SK-N-SH (cell line): ENCODE results near the gene TMEM266. TPM values are rescaled to one million over a fixed set of nuclear protein-coding genes. Genes with fewer than 3 reads are reported as not detected.

Source experiments
- CTCF ChIA-PET: fragments of 300-600, 350-600 bp; formaldehyde crosslinking; extraction: SDS; loops from one replicate; lab custom pipeline; 2021; lab: Yijun Ruan, JAX
- POLR2A ChIA-PET: fragments of 350-600 bp; sonication (Branson Sonifier 250); formaldehyde crosslinking; extraction: SDS; loops from one replicate; lab custom pipeline; 2020; ENCODE audit warnings: antibody characterized with exemption, inconsistent platforms; lab: Yijun Ruan, JAX
- DNase-seq: peaks from one replicate; pipeline ENCODE4 v3.0.0; 2012
- H2AFZ ChIP-seq: fragments of 200-600 bp; sonication (generic); 2 replicates; pipeline ENCODE4 v1.8.1; 2016; ENCODE audit warnings: antibody characterized with exemption, mild to moderate bottlenecking, low read depth
- H3F3A ChIP-seq: fragments of 200-600 bp; sonication (generic); replicated peaks from 2 replicates; pipeline ENCODE3; 2016; ENCODE audit warnings: antibody characterized with exemption, mild to moderate bottlenecking; ENCODE audit not compliant: insufficient read depth
- H3K27ac ChIP-seq, 2 experiments: fragments of 200-500 bp in 1 of 2; fragments of 200-600 bp in 1 of 2; sonication (Bioruptor generic) in 1 of 2; sonication (generic), shearing (Covaris generic) in 1 of 2; 2 replicates each; pipeline versions ENCODE4 v1.5.1 to v1.6.1; 2014 to 2016; ENCODE audit warnings: low read depth in 2 of 2, inconsistent platforms in 1 of 2, low read length in 1 of 2, mild to moderate bottlenecking in 1 of 2, mixed read lengths in 1 of 2
- H3K27me3 ChIP-seq: fragments of 200-600 bp; sonication (generic), shearing (Covaris generic); 2 replicates; pipeline ENCODE4 v1.6.1; 2016; ENCODE audit warnings: mixed run types; ENCODE audit not compliant: insufficient read depth
- H3K36me3 ChIP-seq, 2 experiments: fragments of 200-500 bp in 1 of 2; fragments of 200-600 bp in 1 of 2; sonication (Bioruptor generic) in 1 of 2; sonication (generic) in 1 of 2; replicated peaks in 1 of 2; 2 replicates each; pipeline versions ENCODE3 to v1.5.1; 2014 to 2016; ENCODE audit warnings: low read length in 1 of 2, mild to moderate bottlenecking in 1 of 2; ENCODE audit not compliant: insufficient read depth in 2 of 2, control insufficient read depth in 1 of 2
- H3K4me1 ChIP-seq, 2 experiments: fragments of 200-500 bp in 1 of 2; fragments of 200-600 bp in 1 of 2; sonication (Bioruptor generic) in 1 of 2; sonication (generic), shearing (Covaris generic) in 1 of 2; 2 replicates each; pipeline versions ENCODE4 v1.5.1 to v1.6.1; 2014 to 2016; ENCODE audit warnings: low read depth in 1 of 2, low read length in 1 of 2, mixed run types in 1 of 2; ENCODE audit not compliant: insufficient read depth in 2 of 2, control insufficient read depth in 1 of 2
- H3K4me2 ChIP-seq: fragments of 200-600 bp; sonication (generic), shearing (Covaris generic); 2 replicates; pipeline ENCODE4 v1.6.1; 2017; ENCODE audit warnings: mixed run types
- H3K4me3 ChIP-seq, 2 experiments: fragments of 200-500 bp in 1 of 2; fragments of 200-600 bp in 1 of 2; sonication (Bioruptor generic) in 1 of 2; sonication (generic), shearing (Covaris generic) in 1 of 2; 2 replicates each; pipeline versions ENCODE4 v1.5.1 to v1.8.1; 2014 to 2016; ENCODE audit warnings: low read depth in 2 of 2, inconsistent platforms in 1 of 2, low read length in 1 of 2, mild to moderate bottlenecking in 1 of 2, mixed read lengths in 1 of 2, moderate library complexity in 1 of 2
- H3K79me2 ChIP-seq: fragments of 200-600 bp; sonication (generic); 2 replicates; pipeline ENCODE4 v1.8.1; 2017; ENCODE audit warnings: mild to moderate bottlenecking; ENCODE audit not compliant: insufficient read depth
- H3K9ac ChIP-seq: fragments of 200-600 bp; sonication (generic); 2 replicates; pipeline ENCODE4 v1.6.1; 2017; ENCODE audit warnings: mixed run types
- H3K9me2 ChIP-seq: fragments of 200-600 bp; sonication (generic); 2 replicates; pipeline ENCODE4 v1.6.1; 2017; ENCODE audit warnings: mixed run types
- H3K9me3 ChIP-seq: fragments of 200-600 bp; sonication (generic); 2 replicates; pipeline ENCODE4 v1.6.1; 2017; ENCODE audit warnings: mixed run types, mild to moderate bottlenecking, moderate library complexity
- H4K20me1 ChIP-seq: fragments of 200-600 bp; sonication (generic); 2 replicates; pipeline ENCODE4 v1.6.1; 2017; ENCODE audit warnings: mild to moderate bottlenecking, mixed run types; ENCODE audit not compliant: insufficient read depth
- CTCF ChIP-seq: fragments of 200-600 bp; sonication (generic); IDR thresholded peaks from 2 replicates; pipeline ENCODE4 v1.6.1; 2017; ENCODE audit warnings: antibody characterized with exemption, mild to moderate bottlenecking, moderate library complexity
- EP300 ChIP-seq, 2 experiments: IDR thresholded peaks; 2 replicates each; pipeline versions ENCODE4 v1.4.0 to v1.6.1; 2012; ENCODE audit warnings: borderline replicate concordance in 1 of 2, low read depth in 1 of 2, low read length in 1 of 2
- EZH2phosphoT487 ChIP-seq: fragments of 200-600 bp; sonication (generic); IDR thresholded peaks from 2 replicates; pipeline ENCODE4 v1.6.1; 2017; ENCODE audit warnings: low read depth, mixed run types, mild to moderate bottlenecking, antibody characterized with exemption, moderate library complexity, borderline replicate concordance
- FOXJ3 ChIP-seq: sonication (generic); formaldehyde crosslinking; IDR thresholded peaks from 2 replicates; pipeline ENCODE4 v1.5.1; 2020; ENCODE audit warnings: mild to moderate bottlenecking, missing genetic modification reagents
- FOXM1 ChIP-seq: IDR thresholded peaks from 2 replicates; pipeline ENCODE4 v1.4.0; 2012; ENCODE audit warnings: low read depth, mild to moderate bottlenecking
- GABPA ChIP-seq: IDR thresholded peaks from 2 replicates; pipeline ENCODE4 v1.4.0; 2012; ENCODE audit warnings: low read depth, mild to moderate bottlenecking
- MEF2A ChIP-seq: IDR thresholded peaks from 2 replicates; pipeline ENCODE4 v1.4.0; 2012; ENCODE audit warnings: low read depth, borderline replicate concordance
- NRF1 ChIP-seq: IDR thresholded peaks from 2 replicates; pipeline ENCODE4 v1.6.1; 2012; ENCODE audit warnings: low read depth, mild to moderate bottlenecking, low read length
- RAD21 ChIP-seq: IDR thresholded peaks from 2 replicates; pipeline ENCODE4 v1.6.1; 2012; ENCODE audit warnings: mild to moderate bottlenecking, low read length
- RCOR1 ChIP-seq: fragments of 150-350 bp; IDR thresholded peaks from 2 replicates; pipeline ENCODE4 v1.6.1; 2017; ENCODE audit warnings: antibody characterized with exemption, low read length
- RXRA ChIP-seq: IDR thresholded peaks from 2 replicates; pipeline ENCODE4 v1.4.0; 2012; ENCODE audit warnings: low read depth, mild to moderate bottlenecking, borderline replicate concordance
- SIN3A ChIP-seq: IDR thresholded peaks from 2 replicates; pipeline ENCODE4 v1.6.1; 2012; ENCODE audit warnings: low read depth, mild to moderate bottlenecking, low read length, moderate library complexity, borderline replicate concordance
- TEAD4 ChIP-seq: IDR thresholded peaks from 2 replicates; pipeline ENCODE4 v1.4.0; 2012; ENCODE audit warnings: mild to moderate bottlenecking, borderline replicate concordance; ENCODE audit not compliant: insufficient read depth
- USF1 ChIP-seq: IDR thresholded peaks from 2 replicates; pipeline ENCODE4 v1.4.0; 2012; ENCODE audit warnings: low read depth, borderline replicate concordance
- USF2 ChIP-seq: fragments of 150-350 bp; IDR thresholded peaks from 2 replicates; pipeline ENCODE4 v1.6.1; 2017; ENCODE audit warnings: antibody characterized with exemption, low read length, low read depth, borderline replicate concordance
- YY1 ChIP-seq: IDR thresholded peaks from 2 replicates; pipeline ENCODE4 v1.4.0; 2012; ENCODE audit warnings: low read depth, mild to moderate bottlenecking
- WGBS: methylation state at CpG from one replicate; pipeline ENCODE4 v1.1.6; 2017; ENCODE audit warnings: low lambda C conversion rate; 5-methylcytosine and 5-hydroxymethylcytosine counted together
- polyA plus RNA-seq, 3 experiments: library from polyadenylated mRNA; depleted of rRNA; stranded (reverse); fragments of >200 nt; gene quantifications; 2 replicates each; pipeline ENCODE4 v1.2.3, GENCODE V29; 2012
- TF ChIP-seq, protein P1 (sequence below): IDR thresholded peaks from 2 replicates; pipeline ENCODE4 v1.4.0; 2012; ENCODE audit warnings: low read depth, borderline replicate concordance

The TMEM266 gene
- polyA plus RNA-seq, 1 of the 3 experiments (the other 2 are of a cell fraction): 0.07 TPM

DNA sequence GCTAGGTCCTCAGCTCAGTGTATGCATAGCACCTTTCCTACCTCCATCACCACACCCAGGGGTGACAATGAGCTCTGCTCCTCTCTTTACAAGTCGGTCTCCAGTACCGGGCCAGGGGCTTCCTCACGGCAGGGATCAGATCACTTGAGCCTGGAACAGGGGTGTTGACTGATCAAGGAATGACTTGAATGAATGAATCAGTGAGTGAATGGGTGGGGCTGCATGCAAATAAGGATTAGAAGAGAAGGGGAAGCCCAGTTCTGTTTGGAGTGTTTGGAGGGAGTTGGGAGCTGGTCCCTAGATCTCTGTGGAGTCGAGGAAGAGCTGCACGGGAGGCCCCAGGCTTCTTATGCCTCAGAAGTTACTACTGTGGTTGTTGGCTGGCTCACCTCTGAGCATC lies 87.0 kb downstream of the TMEM266 start:
- no peaks in the 10 kb centered on the region for H3F3A ChIP-seq

GRCh38 chr15:76147906-76148570 lies 88.3 kb downstream of the TMEM266 start:
- CTCF ChIA-PET: interaction anchor here (0.6 to 19.6 kb wide), 44 partner anchors 7 to 914 kb away, joined by 3 to 279 read pairs (median 4); partner anchors contain the start of gene TMEM266
- H3K4me3 ChIP-seq: peak overlapping the region in 1 of 2 experiments; percentile 14; a peak in 2 of 4 replicates
- H3F3A ChIP-seq: no peaks in the 10 kb centered on the region
- peaks cover 5 to 6% of the 10 kb centered on the region in 2 experiments; a peak in 1 of 4 replicates for H3K4me1 ChIP-seq
- peaks cover 14% of the 10 kb centered on the region; the same call in 1 of the 2 replicates for H3K27me3 ChIP-seq
- no peaks in the 10 kb centered on the region for H3K9me2 ChIP-seq
- peak; percentile 86 for DNase-seq
- no peaks in the 10 kb centered on the region for H4K20me1 ChIP-seq
- H3K9me3 ChIP-seq: no peaks in the 10 kb centered on the region
- H3K79me2 ChIP-seq: no peaks in the 10 kb centered on the region
- 0 out of 2 replicates have a peak overlapping the region, but pooled peaks have one; percentile 56 for H3K4me2 ChIP-seq
- no peaks in the 10 kb centered on the region for H3K36me3 ChIP-seq
- no peak overlapping the region for H3K27ac ChIP-seq
- no peak overlapping the region for H3K9ac ChIP-seq
- 7% methylated on average over 20 of the region's 21 CpGs for WGBS
- H2AFZ ChIP-seq: no peak overlapping the region; the same call in 1 of the 2 replicates
- POLR2A ChIA-PET: no interaction called here
- TF ChIP-seq CTCF (peak; percentile 98), RCOR1 (no peak), USF2 (no peak), MEF2A (no peak), RXRA (no peak), TEAD4 (no peak), FOXM1 (no peak), EP300 (IDR thresholded peaks at IDR 0.05; ENCODE audit: borderline replicate concordance in 1 of 2, low read depth in 1 of 2, low read length in 1 of 2) (no peak), NRF1 (no peak), FOXJ3 (no peak), SIN3A (no peak), USF1 (no peak), GABPA (no peak)

More for the DNA sequence above, 87.0 kb downstream of the TMEM266 start:
- peaks cover 14% of the 10 kb centered on the region; the same call in 1 of the 2 replicates for H3K27me3 ChIP-seq
- no peak overlapping the region for H3K4me3 ChIP-seq
- no peak for TF ChIP-seq RAD21
- TF ChIP-seq, protein P1, sequence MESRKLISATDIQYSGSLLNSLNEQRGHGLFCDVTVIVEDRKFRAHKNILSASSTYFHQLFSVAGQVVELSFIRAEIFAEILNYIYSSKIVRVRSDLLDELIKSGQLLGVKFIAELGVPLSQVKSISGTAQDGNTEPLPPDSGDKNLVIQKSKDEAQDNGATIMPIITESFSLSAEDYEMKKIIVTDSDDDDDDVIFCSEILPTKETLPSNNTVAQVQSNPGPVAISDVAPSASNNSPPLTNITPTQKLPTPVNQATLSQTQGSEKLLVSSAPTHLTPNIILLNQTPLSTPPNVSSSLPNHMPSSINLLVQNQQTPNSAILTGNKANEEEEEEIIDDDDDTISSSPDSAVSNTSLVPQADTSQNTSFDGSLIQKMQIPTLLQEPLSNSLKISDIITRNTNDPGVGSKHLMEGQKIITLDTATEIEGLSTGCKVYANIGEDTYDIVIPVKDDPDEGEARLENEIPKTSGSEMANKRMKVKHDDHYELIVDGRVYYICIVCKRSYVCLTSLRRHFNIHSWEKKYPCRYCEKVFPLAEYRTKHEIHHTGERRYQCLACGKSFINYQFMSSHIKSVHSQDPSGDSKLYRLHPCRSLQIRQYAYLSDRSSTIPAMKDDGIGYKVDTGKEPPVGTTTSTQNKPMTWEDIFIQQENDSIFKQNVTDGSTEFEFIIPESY: no peak
- TF ChIP-seq YY1: no peak
- no peak for TF ChIP-seq FOXM1
- TF ChIP-seq USF2: no peak
- no peak for TF ChIP-seq MEF2A
- TF ChIP-seq EZH2phosphoT487: no peak
- ChIA-PET CTCF (interaction anchor here (0.8 to 19.6 kb wide), 18 partner anchors 7 to 720 kb away, joined by 3 to 279 read pairs (median 4); partner anchors contain the start of gene TMEM266), POLR2A (no interaction called here)
- H3K9me3 ChIP-seq: no peaks in the 10 kb centered on the region
- H3K4me1 ChIP-seq: peaks cover 5 to 6% of the 10 kb centered on the region in 2 experiments; a peak in 1 of 4 replicates
- WGBS: 74% methylated on average over 5 of the region's 5 CpGs
- DNase-seq: no peak
- no peak overlapping the region for H3K4me2 ChIP-seq
- no peak overlapping the region for H2AFZ ChIP-seq
- H3K9ac ChIP-seq: no peak overlapping the region
- H3K79me2 ChIP-seq: no peaks in the 10 kb centered on the region
- H3K9me2 ChIP-seq: no peaks in the 10 kb centered on the region
- H3K36me3 ChIP-seq: no peaks in the 10 kb centered on the region
- no peaks in the 10 kb centered on the region for H4K20me1 ChIP-seq
- H3K27ac ChIP-seq: no peak overlapping the region
